Measurements from ENCODE around the gene ADGRG7.

DNA sequence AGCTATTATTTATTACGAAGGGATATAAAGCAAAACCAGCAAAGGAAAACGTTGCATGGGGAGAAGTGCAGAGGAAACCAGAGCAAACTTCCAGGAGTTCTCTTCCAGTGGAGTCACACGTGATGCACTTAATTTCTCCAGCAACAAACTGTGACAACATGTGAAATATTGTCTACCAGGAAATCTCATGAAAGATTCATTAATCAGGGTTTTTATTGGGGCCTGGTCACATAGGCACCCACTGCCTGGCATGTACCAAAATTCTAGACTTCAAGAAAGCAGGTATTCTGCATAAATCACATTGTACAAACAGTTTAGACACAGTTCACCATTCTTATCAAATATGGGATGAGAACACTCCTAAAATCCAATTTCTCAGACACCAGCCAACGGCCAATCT lies 94.5 kb downstream of the ADGRG7 start:
- TF ChIP-seq CTCF (IDR thresholded peaks at IDR 0.05 in 4 of 5, conservative IDR thresholded peaks at IDR 0.05 in 1 of 5) (no peak), POLR2A (IDR thresholded peaks at IDR 0.05) (no peak)

All from gastrocnemius medialis (tissue), 4 donors.